Activated CD4-positive, alpha-beta T cell treated with anti-CD3 and anti-CD28 coated beads, Interleukin-2, amount 50 U/mL, for 16 hours (primary cell): ENCODE measurements around the gene TMEM108.
A peak's percentile ranks its signal among the peaks of the same experiment; 100 is the strongest.

Experiments used
- DNase-seq: peaks from one replicate; pipeline ENCODE4 v3.0.0-alpha.2; 2020

The TMEM108 gene

GRCh38 chr3:133168025-133168401 is 129.8 kb downstream of the TMEM108 start:
- DNase-seq, result no peak

GRCh38 chr3:133169331-133170068 is 131.3 kb downstream of the TMEM108 start:
- DNase-seq, result no peak

GRCh38 chr3:133171831-133172230 is 133.6 kb downstream of the TMEM108 start:
- no peak for DNase-seq

- DNase-seq, result no peak
Measured at GRCh38 chr3:133181392-133182150, 143.4 kb downstream of the TMEM108 start.

- no peak for DNase-seq
Measured at GRCh38 chr3:133187870-133188379, 149.7 kb downstream of the TMEM108 start.

- DNase-seq, result no peak
Measured at GRCh38 chr3:133188996-133189395, 150.8 kb downstream of the TMEM108 start.

GRCh38 chr3:133189893-133190292 is 151.7 kb downstream of the TMEM108 start:
- DNase-seq, result no peak

- no peak for DNase-seq
Measured at GRCh38 chr3:133191818-133192217, 153.6 kb downstream of the TMEM108 start.

GRCh38 chr3:133192363-133192945 is 154.3 kb downstream of the TMEM108 start:
- no peak for DNase-seq

GRCh38 chr3:133192967-133193366 is 154.8 kb downstream of the TMEM108 start:
- DNase-seq, result no peak

GRCh38 chr3:133196527-133196926 is 158.3 kb downstream of the TMEM108 start:
- DNase-seq, result no peak

- DNase-seq, result no peak
Measured at GRCh38 chr3:133197619-133198018, 159.4 kb downstream of the TMEM108 start.

- DNase-seq, result no peak
Measured at GRCh38 chr3:133206921-133207320, 168.7 kb downstream of the TMEM108 start.

- no peak for DNase-seq
Measured at GRCh38 chr3:133208184-133208583, 170.0 kb downstream of the TMEM108 start.

- DNase-seq, result peak; percentile 48
Measured at GRCh38 chr3:133209871-133210550, 171.8 kb downstream of the TMEM108 start.

GRCh38 chr3:133210656-133211055 is 172.5 kb downstream of the TMEM108 start:
- no peak for DNase-seq

- peak; percentile 17 for DNase-seq
Measured at GRCh38 chr3:133211449-133211848, 173.3 kb downstream of the TMEM108 start.

- no peak for DNase-seq
Measured at GRCh38 chr3:133211856-133212255, 173.7 kb downstream of the TMEM108 start.

- DNase-seq, result no peak
Measured at GRCh38 chr3:133213937-133214336, 175.7 kb downstream of the TMEM108 start.

GRCh38 chr3:133227813-133228212 is 189.6 kb downstream of the TMEM108 start:
- DNase-seq, result no peak

GRCh38 chr3:133230195-133230594 is 192.0 kb downstream of the TMEM108 start:
- no peak for DNase-seq

GRCh38 chr3:133236901-133237300 is 198.7 kb downstream of the TMEM108 start:
- no peak for DNase-seq

- DNase-seq, result no peak
Measured at GRCh38 chr3:133237380-133237779, 199.2 kb downstream of the TMEM108 start.
